Esophagus muscularis mucosa (tissue), 3 donors: ENCODE measurements around the gene ATG2B.

ENCODE experiments used
- POLR2A ChIP-seq: fragments of 450-650 bp; IDR thresholded peaks from one replicate; pipeline ENCODE4 v1.6.1; 2017; ENCODE audit warnings: antibody characterized with exemption, moderate library complexity, mild to moderate bottlenecking, low read depth
- POLR2AphosphoS5 ChIP-seq, 2 donors: sonication (generic); formaldehyde crosslinking; IDR thresholded peaks; one replicate each; pipeline ENCODE4 v1.6.1; 2017; ENCODE audit warnings: antibody characterized with exemption in 2 of 2
- TF ChIP-seq, protein P1 (sequence below), 3 experiments: fragments of 200-600 bp in 2 of 3; fragments of 450-650 bp in 1 of 3; sonication (generic) in 2 of 3; IDR thresholded peaks; one replicate each; pipeline ENCODE4 v1.5.1; 2017 to 2019; ENCODE audit warnings: antibody characterized with exemption in 3 of 3, mild to moderate bottlenecking in 2 of 3, moderate library complexity in 1 of 3

DNA sequence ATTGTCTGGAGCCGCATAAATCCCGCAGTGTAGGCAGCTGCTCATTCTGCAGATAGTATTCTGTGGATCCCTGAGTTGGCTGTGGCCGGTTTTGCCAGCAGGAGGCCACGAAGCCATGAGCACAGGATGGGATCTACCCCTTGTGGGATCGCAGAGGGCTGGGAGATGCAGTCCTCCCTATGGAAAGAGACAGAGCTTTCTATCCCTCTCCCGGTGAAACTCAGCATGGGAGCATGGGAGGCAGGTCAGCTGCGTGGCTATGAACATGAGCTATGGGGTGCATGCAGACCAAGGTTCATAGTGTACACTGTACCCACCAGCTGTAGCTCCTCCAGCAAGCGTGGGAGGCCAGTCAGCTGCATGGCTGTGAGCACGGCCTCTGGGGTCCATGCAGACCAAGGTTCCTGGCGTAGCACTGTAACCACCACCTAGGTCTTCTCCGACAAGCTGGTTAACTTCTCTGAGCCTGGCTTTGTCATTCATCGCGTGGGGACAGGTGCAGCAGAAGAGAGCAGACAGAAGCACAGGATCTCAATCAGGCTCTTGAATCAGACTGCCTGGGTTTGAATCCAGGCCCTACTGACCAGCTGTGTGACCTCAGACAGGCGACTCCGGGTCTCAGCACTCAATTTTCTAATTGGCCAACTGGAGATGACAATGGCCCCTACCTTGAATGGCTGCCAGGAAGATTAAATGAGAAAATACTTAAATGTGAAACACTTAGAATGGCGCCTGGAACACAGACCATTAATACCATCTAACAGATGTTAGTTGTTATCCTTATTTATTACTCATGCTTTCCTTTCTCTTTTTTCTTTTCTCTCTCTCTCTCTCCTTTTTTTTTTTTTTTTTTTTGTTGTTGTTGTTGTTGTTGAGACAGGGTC, 101.1 kb downstream of the ATG2B start:
- TF ChIP-seq POLR2AphosphoS5 (IDR thresholded peaks at IDR 0.05) (no peak), POLR2A (no peak)
- TF ChIP-seq, protein P1, sequence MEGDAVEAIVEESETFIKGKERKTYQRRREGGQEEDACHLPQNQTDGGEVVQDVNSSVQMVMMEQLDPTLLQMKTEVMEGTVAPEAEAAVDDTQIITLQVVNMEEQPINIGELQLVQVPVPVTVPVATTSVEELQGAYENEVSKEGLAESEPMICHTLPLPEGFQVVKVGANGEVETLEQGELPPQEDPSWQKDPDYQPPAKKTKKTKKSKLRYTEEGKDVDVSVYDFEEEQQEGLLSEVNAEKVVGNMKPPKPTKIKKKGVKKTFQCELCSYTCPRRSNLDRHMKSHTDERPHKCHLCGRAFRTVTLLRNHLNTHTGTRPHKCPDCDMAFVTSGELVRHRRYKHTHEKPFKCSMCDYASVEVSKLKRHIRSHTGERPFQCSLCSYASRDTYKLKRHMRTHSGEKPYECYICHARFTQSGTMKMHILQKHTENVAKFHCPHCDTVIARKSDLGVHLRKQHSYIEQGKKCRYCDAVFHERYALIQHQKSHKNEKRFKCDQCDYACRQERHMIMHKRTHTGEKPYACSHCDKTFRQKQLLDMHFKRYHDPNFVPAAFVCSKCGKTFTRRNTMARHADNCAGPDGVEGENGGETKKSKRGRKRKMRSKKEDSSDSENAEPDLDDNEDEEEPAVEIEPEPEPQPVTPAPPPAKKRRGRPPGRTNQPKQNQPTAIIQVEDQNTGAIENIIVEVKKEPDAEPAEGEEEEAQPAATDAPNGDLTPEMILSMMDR (IDR thresholded peaks at IDR 0.05), result peak in 1 of 3 experiments; percentile 15
